ENCODE data around the gene DHRS7C.

DNA sequence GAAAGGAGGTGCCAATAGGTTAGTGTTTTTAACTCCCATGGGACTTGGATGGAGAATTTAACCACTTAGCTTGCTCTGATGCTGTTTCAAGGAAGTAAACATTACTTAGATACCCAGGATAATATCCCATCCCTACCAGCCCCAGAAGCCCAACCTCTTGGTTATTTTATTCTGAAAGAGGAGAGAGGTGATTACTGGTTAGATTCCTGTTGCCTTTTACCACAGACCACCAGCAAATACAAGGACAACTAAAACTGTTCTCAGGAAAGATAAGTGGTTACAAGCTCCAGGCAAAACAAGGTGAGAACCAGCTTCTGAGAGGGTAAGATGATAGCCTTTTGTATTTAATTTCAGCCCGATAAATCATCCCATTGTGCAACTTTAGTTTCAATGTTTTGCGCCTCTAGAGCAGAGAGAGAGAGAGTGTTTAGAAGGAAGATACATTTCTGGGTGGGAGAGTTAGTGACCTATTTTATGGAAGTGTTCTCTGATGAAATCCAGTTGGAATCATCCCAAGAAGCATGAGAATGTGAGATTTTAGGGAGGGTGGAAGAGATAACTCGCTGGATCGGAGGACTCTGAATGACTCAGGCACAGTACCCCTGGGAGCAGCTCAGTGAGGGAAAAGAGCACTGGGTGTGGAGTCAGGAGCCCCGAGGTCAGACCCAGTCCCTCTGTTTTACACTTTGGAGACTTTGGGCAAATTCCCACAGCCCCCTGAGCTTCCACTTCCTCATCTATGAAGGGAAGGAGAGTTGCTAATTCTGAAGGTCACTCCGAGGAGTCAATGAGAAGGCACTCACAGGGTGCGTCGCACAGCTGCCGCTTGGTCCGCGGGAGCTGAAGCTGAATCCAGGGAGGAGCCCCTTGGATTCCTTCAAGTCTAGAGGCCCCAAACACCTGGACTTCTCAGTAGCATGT, 46.4 kb upstream of the DHRS7C start:
- TF ChIP-seq, protein P1, sequence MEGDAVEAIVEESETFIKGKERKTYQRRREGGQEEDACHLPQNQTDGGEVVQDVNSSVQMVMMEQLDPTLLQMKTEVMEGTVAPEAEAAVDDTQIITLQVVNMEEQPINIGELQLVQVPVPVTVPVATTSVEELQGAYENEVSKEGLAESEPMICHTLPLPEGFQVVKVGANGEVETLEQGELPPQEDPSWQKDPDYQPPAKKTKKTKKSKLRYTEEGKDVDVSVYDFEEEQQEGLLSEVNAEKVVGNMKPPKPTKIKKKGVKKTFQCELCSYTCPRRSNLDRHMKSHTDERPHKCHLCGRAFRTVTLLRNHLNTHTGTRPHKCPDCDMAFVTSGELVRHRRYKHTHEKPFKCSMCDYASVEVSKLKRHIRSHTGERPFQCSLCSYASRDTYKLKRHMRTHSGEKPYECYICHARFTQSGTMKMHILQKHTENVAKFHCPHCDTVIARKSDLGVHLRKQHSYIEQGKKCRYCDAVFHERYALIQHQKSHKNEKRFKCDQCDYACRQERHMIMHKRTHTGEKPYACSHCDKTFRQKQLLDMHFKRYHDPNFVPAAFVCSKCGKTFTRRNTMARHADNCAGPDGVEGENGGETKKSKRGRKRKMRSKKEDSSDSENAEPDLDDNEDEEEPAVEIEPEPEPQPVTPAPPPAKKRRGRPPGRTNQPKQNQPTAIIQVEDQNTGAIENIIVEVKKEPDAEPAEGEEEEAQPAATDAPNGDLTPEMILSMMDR (IDR thresholded peaks at IDR 0.05), result no peak
- no peak for TF ChIP-seq POLR2A (IDR thresholded peaks at IDR 0.05)
